Suprapubic skin (tissue), 4 donors: ENCODE measurements around the gene KRI1. TPM values are rescaled to one million over a fixed set of nuclear protein-coding genes. Genes with fewer than 3 reads are reported as not detected.
"Not testable (repeated sequence)": the region's sequence is repeated elsewhere in the genome, so short reads cannot be mapped to it uniquely, and the experiment has no call there.

Experiments
- DNase-seq, 2 donors: peaks; one replicate each; pipeline ENCODE4 v3.0.0-alpha.2; 2019; ENCODE audit warnings: low spot score in 2 of 2
- H3K27ac ChIP-seq: fragments of 200-600 bp; sonication (generic); one replicate; pipeline ENCODE4 v1.5.1; 2019
- H3K27me3 ChIP-seq: fragments of 200-600 bp; sonication (generic); one replicate; pipeline ENCODE4 v1.5.1; 2019
- H3K36me3 ChIP-seq: fragments of 200-600 bp; sonication (generic); one replicate; pipeline ENCODE4 v1.5.1; 2019
- H3K4me1 ChIP-seq: fragments of 200-600 bp; sonication (generic); one replicate; pipeline ENCODE4 v1.5.1; 2019
- H3K4me3 ChIP-seq: fragments of 200-600 bp; sonication (generic); one replicate; pipeline ENCODE4 v1.5.1; 2019; ENCODE audit warnings: mild to moderate bottlenecking
- H3K9me3 ChIP-seq: fragments of 200-600 bp; sonication (generic); one replicate; pipeline ENCODE4 v1.5.1; 2019
- CTCF ChIP-seq, 2 donors: fragments of 200-600 bp in 1 of 2; fragments of 450-650 bp in 1 of 2; sonication (generic) in 1 of 2; IDR thresholded peaks; one replicate each; pipeline ENCODE4 v1.5.1; 2016 to 2019; ENCODE audit warnings: antibody characterized with exemption in 2 of 2, mild to moderate bottlenecking in 1 of 2, moderate library complexity in 1 of 2
- EP300 ChIP-seq: sonication (generic); formaldehyde crosslinking; IDR thresholded peaks from one replicate; pipeline ENCODE4 v1.6.1; 2017; ENCODE audit warnings: antibody characterized with exemption
- POLR2A ChIP-seq, 2 donors: fragments of 450-650 bp; IDR thresholded peaks; one replicate each; pipeline ENCODE4 v1.6.1; 2017; ENCODE audit warnings: antibody characterized with exemption in 2 of 2, mild to moderate bottlenecking in 2 of 2, moderate library complexity in 2 of 2
- POLR2AphosphoS5 ChIP-seq, 3 donors: sonication (generic); formaldehyde crosslinking; IDR thresholded peaks; one replicate each; pipeline ENCODE4 v1.6.1; 2017; ENCODE audit warnings: antibody characterized with exemption in 3 of 3
- WGBS: methylation state at CpG from one replicate; pipeline ENCODE4 v1.1.5; 2018; 5-methylcytosine and 5-hydroxymethylcytosine counted together
- total RNA-seq, 4 donors: library from RNA; depleted of rRNA; stranded (reverse); fragments of >200 nt; gene quantifications; one replicate each; pipeline ENCODE4 v1.1.0, GENCODE V29; 2016

The KRI1 gene
- total RNA-seq, 4 donors from 2014 or later = 19.1 to 46.9 (median 24.5) TPM

GRCh38 chr19:10552510-10553053 is 13.2 kb downstream of the KRI1 start:
- no peaks in the 10 kb centered on the region for H3K9me3 ChIP-seq
- TF ChIP-seq CTCF (IDR thresholded peaks at IDR 0.05) (no peak), EP300 (no peak), POLR2A (IDR thresholded peaks at IDR 0.05) (no peak), POLR2AphosphoS5 (IDR thresholded peaks at IDR 0.05) (no peak)
- peaks cover 88% of the 10 kb centered on the region for H3K36me3 ChIP-seq
- H3K4me3 ChIP-seq = no peak overlapping the region
- DNase-seq = no peak
- 79% methylated on average over 10 of the region's 12 CpGs for WGBS
- peaks cover 42% of the 10 kb centered on the region for H3K4me1 ChIP-seq
- H3K27me3 ChIP-seq = no peaks in the 10 kb centered on the region
- no peak overlapping the region for H3K27ac ChIP-seq

GRCh38 chr19:10551698-10552301 is 14.0 kb downstream of the KRI1 start:
- no peaks in the 10 kb centered on the region for H3K27me3 ChIP-seq
- TF ChIP-seq POLR2AphosphoS5 (IDR thresholded peaks at IDR 0.05) (no peak), EP300 (no peak), CTCF (IDR thresholded peaks at IDR 0.05) (peak in 1 of 2 donors; percentile 6), POLR2A (IDR thresholded peaks at IDR 0.05) (no peak)
- WGBS = 81% methylated on average over 7 of the region's 12 CpGs
- H3K4me3 ChIP-seq = no peak overlapping the region
- DNase-seq = no peak
- no peak overlapping the region for H3K27ac ChIP-seq
- H3K9me3 ChIP-seq = no peaks in the 10 kb centered on the region
- H3K36me3 ChIP-seq = peaks cover 88% of the 10 kb centered on the region
- peaks cover 47% of the 10 kb centered on the region for H3K4me1 ChIP-seq

GRCh38 chr19:10551006-10551405 is 14.8 kb downstream of the KRI1 start:
- not testable (repeated sequence) for H3K27ac ChIP-seq, H3K9me3 ChIP-seq, DNase-seq, H3K4me3 ChIP-seq, H3K27me3 ChIP-seq
- Histone ChIP-seq H3K36me3 (peaks cover 84% of the 10 kb centered on the region), H3K4me1 (peaks cover 46% of the 10 kb centered on the region)
- whole genome bisulfite sequencing = 96% methylated on average over 9 of the region's 9 CpGs

GRCh38 chr19:10550336-10550735 is 15.5 kb downstream of the KRI1 start:
- TF ChIP-seq POLR2A (IDR thresholded peaks at IDR 0.05) (no peak), EP300 (no peak), POLR2AphosphoS5 (IDR thresholded peaks at IDR 0.05) (no peak), CTCF (IDR thresholded peaks at IDR 0.05) (no peak)
- H3K27me3 ChIP-seq = no peaks in the 10 kb centered on the region
- 91% methylated on average over 6 of the region's 6 CpGs for WGBS
- no peaks in the 10 kb centered on the region for H3K9me3 ChIP-seq
- H3K4me1 ChIP-seq = peaks cover 45% of the 10 kb centered on the region
- H3K4me3 ChIP-seq = no peak overlapping the region
- no peak overlapping the region for H3K27ac ChIP-seq
- DNase-seq = no peak
- peaks cover 78% of the 10 kb centered on the region for H3K36me3 ChIP-seq

- Histone ChIP-seq H3K27ac (no peak overlapping the region), H3K9me3 (no peaks in the 10 kb centered on the region), H3K36me3 (peaks cover 74% of the 10 kb centered on the region), H3K27me3 (no peaks in the 10 kb centered on the region), H3K4me1 (peaks cover 45% of the 10 kb centered on the region), H3K4me3 (no peak overlapping the region)
- no peak for DNase-seq
- TF ChIP-seq CTCF (IDR thresholded peaks at IDR 0.05) (no peak), POLR2A (IDR thresholded peaks at IDR 0.05) (no peak), POLR2AphosphoS5 (IDR thresholded peaks at IDR 0.05) (no peak), EP300 (no peak)
- WGBS = 88% methylated on average over 7 of the region's 7 CpGs
These were observed 16.1 kb downstream of the KRI1 start for GRCh38 chr19:10549733-10550132.
